HepG2 (cell line): ENCODE data around the gene WSCD1. TPM values are rescaled to one million over a fixed set of nuclear protein-coding genes. Genes with fewer than 3 reads are reported as not detected.

Experiments
- ATAC-seq: fragments of 200-7000 bp; cut with Tn5 transposase; 3 replicates; pipeline ENCODE4 v1.9.1; 2020; ENCODE audit warnings: mild to moderate bottlenecking, moderate library complexity
- BruUV-seq: library from RNA; stranded (reverse); fragments of 400-500 nt; replicated peaks from 2 replicates; lab custom pipeline; 2021; lab: Mats Ljungman, UMichigan
- CTCF ChIA-PET: fragments of 300-600 bp; formaldehyde crosslinking; extraction: SDS; loops from one replicate; lab custom pipeline; 2021; ENCODE audit warnings: low total read pairs, inconsistent platforms, low intra/inter-chr PET ratio; lab: Yijun Ruan, JAX
- POLR2A ChIA-PET: fragments of 350-600 bp; sonication (Branson Sonifier 250); formaldehyde crosslinking; loops from one replicate; lab custom pipeline; 2020; ENCODE audit warnings: antibody characterized with exemption, inconsistent platforms; lab: Yijun Ruan, JAX
- DNase-seq: peaks from one replicate; pipeline ENCODE4 v3.0.0-alpha.2; 2015; ENCODE audit warnings: low spot score
- FAIRE-seq: peaks from 3 replicates; lab custom pipeline; 2011; peaks lifted over from hg19 to GRCh38; lab: Jason Lieb, UNC
- H2AFZ ChIP-seq: one replicate; pipeline ENCODE4 v1.6.1; 2011; ENCODE audit warnings: low read length, inconsistent platforms
- H3K27ac ChIP-seq: fragments of 300-600 bp; 3 replicates; pipeline ENCODE4 v1.8.0; 2011; ENCODE audit warnings: mixed run types, mild to moderate bottlenecking, mixed read lengths, low read length, inconsistent platforms; ENCODE audit not compliant: insufficient read depth; ENCODE audit errors: extremely low read length
- H3K27me3 ChIP-seq, 2 experiments: fragments of 200-600 bp in 1 of 2; 2 replicates in 1 of 2; 3 replicates in 1 of 2; pipeline versions ENCODE4 v1.6.0 to v1.8.0; 2011; ENCODE audit warnings: low read length in 2 of 2, mild to moderate bottlenecking in 2 of 2, moderate library complexity in 2 of 2, inconsistent platforms in 1 of 2; ENCODE audit not compliant: insufficient read depth in 2 of 2, control insufficient read depth in 1 of 2
- H3K36me3 ChIP-seq, 2 experiments: fragments of 200-600 bp in 1 of 2; replicated peaks in 1 of 2; 2 replicates in 1 of 2; 3 replicates in 1 of 2; pipeline versions ENCODE4 v1.5.1 to v1.8.0; 2011; ENCODE audit warnings: low read length in 2 of 2, inconsistent platforms in 1 of 2; ENCODE audit not compliant: insufficient read depth in 2 of 2, control insufficient read depth in 1 of 2
- H3K4me1 ChIP-seq: 2 replicates; pipeline ENCODE4 v1.5.1; 2012; ENCODE audit warnings: low read length, inconsistent platforms; ENCODE audit not compliant: insufficient read depth
- H3K4me2 ChIP-seq: 2 replicates; pipeline ENCODE4 v1.6.0; 2011; ENCODE audit warnings: low read depth, low read length, inconsistent platforms
- H3K4me3 ChIP-seq, 3 experiments: fragments of 200-600 bp in 1 of 3; sonication (generic), shearing (Covaris generic) in 1 of 3; replicated peaks in 1 of 3; 2 replicates each; pipeline ENCODE4 v1.5.1; 2011 to 2016; ENCODE audit warnings: low read length in 3 of 3, inconsistent platforms in 2 of 3, low read depth in 2 of 3, mild to moderate bottlenecking in 2 of 3, control low read depth in 1 of 3, mixed read lengths in 1 of 3; ENCODE audit not compliant: insufficient read depth in 1 of 3
- H3K79me2 ChIP-seq: one replicate; pipeline ENCODE4 v1.6.1; 2011; ENCODE audit warnings: low read length, inconsistent platforms; ENCODE audit not compliant: insufficient read depth
- H3K9ac ChIP-seq: 2 replicates; pipeline ENCODE4 v1.6.0; 2011; ENCODE audit warnings: mild to moderate bottlenecking, low read depth, low read length, inconsistent platforms; ENCODE audit not compliant: insufficient read depth
- H3K9me3 ChIP-seq: 2 replicates; pipeline ENCODE4 v1.5.1; 2012; ENCODE audit warnings: mild to moderate bottlenecking, low read length
- H4K20me1 ChIP-seq: 2 replicates; pipeline ENCODE4 v1.6.0; 2011; ENCODE audit warnings: inconsistent platforms, mild to moderate bottlenecking, low read length, moderate library complexity; ENCODE audit not compliant: insufficient read depth
- CENPBD1 ChIP-seq: sonication (generic); formaldehyde crosslinking; IDR thresholded peaks from 2 replicates; pipeline ENCODE4 v1.8.0; 2022; ENCODE audit warnings: missing genetic modification reagents, low read depth, mild to moderate bottlenecking, borderline replicate concordance
- E2F1 ChIP-seq: sonication (generic); formaldehyde crosslinking; IDR thresholded peaks from 2 replicates; pipeline ENCODE4 v1.5.0; 2020; ENCODE audit warnings: missing genetic modification reagents
- NONO ChIP-seq, 2 experiments: fragments of 450-650 bp in 1 of 2; sonication (generic) in 1 of 2; formaldehyde crosslinking in 1 of 2; IDR thresholded peaks in 1 of 2; conservative IDR thresholded peaks in 1 of 2; 2 replicates each; pipeline versions ENCODE4 v1.6.1 to v1.8.0; 2017 to 2022; ENCODE audit warnings: mild to moderate bottlenecking in 1 of 2, missing genetic modification reagents in 1 of 2, moderate library complexity in 1 of 2
- SRF ChIP-seq: IDR thresholded peaks from 2 replicates; pipeline ENCODE4 v1.6.1; 2011; ENCODE audit warnings: mild to moderate bottlenecking, low read depth, low read length, moderate library complexity
- TGIF2 ChIP-seq: IDR thresholded peaks from 2 replicates; pipeline ENCODE4 v1.6.1; 2016; ENCODE audit warnings: control low read depth, missing compliant biosample characterization
- ZFP36L1 ChIP-seq: sonication (generic); formaldehyde crosslinking; IDR thresholded peaks from 2 replicates; pipeline ENCODE4 v1.8.0; 2022; ENCODE audit warnings: mild to moderate bottlenecking, missing genetic modification reagents, moderate library complexity
- ZNF354B ChIP-seq: sonication (generic); formaldehyde crosslinking; IDR thresholded peaks from 2 replicates; pipeline ENCODE4 v1.8.0; 2022; ENCODE audit warnings: mild to moderate bottlenecking, missing genetic modification reagents
- ZNF530 ChIP-seq: sonication (generic); formaldehyde crosslinking; IDR thresholded peaks from 2 replicates; pipeline ENCODE4 v1.5.0; 2020; ENCODE audit warnings: low read depth, mild to moderate bottlenecking, missing genetic modification reagents
- ZNF775 ChIP-seq: sonication (generic); formaldehyde crosslinking; IDR thresholded peaks from 2 replicates; pipeline ENCODE4 v1.4.0; 2020; ENCODE audit warnings: missing genetic modification reagents, mild to moderate bottlenecking, moderate library complexity, borderline replicate concordance
- WGBS: methylation state at CpG from one replicate; pipeline ENCODE4 v1.1.6; 2017; ENCODE audit warnings: low lambda C conversion rate; 5-methylcytosine and 5-hydroxymethylcytosine counted together
- in situ Hi-C: cut with HindIII; loops from 2 replicates; pipeline ENCODE4 v1.10.0; 2017; ENCODE audit warnings: low pct_unique_long_range_greater_than_20kb; ENCODE audit not compliant: extremely low pct_ligation_motif_present
- intact Hi-C: fragments of 100-400 bp; cut with micrococcal nuclease; formaldehyde crosslinking; loops from one replicate; pipeline ENCODE4 v1.10.0; 2022; ENCODE audit not compliant: unreplicated experiment
- polyA plus RNA-seq, 8 experiments: library from polyadenylated mRNA; depleted of rRNA in 3 of 8; stranded (reverse) in 7 of 8; unstranded in 1 of 8; fragments of >200 nt; fragmentation: Illumina TruSeq in 4 of 8; extraction: Trizol in 4 of 8; gene quantifications; 2 replicates each; pipeline versions ENCODE4 v1.2.1 to v1.2.3, GENCODE V29; 2011 to 2016; ENCODE audit warnings: low read depth in 4 of 8, missing spikeins in 1 of 8, mixed read lengths in 1 of 8; ENCODE audit not compliant: insufficient read depth in 1 of 8
- total RNA-seq, 5 experiments: library from RNA; depleted of rRNA; stranded (reverse); fragments of >200 nt; fragmentation: Illumina TruSeq; extraction: Trizol; gene quantifications; 2 replicates each; pipeline ENCODE4 v1.2.3, GENCODE V29; 2016; ENCODE audit warnings: low read depth in 1 of 5
- TF ChIP-seq, protein P1 (sequence below): sonication (generic); formaldehyde crosslinking; conservative IDR thresholded peaks from 2 replicates; pipeline ENCODE4 v1.8.0; 2022; ENCODE audit warnings: low read depth, missing genetic modification reagents
- TF ChIP-seq, protein P2 (sequence below): sonication (generic); formaldehyde crosslinking; IDR thresholded peaks from 2 replicates; pipeline ENCODE4 v1.4.0; 2020; ENCODE audit warnings: missing genetic modification reagents
- TF ChIP-seq, protein P3 (sequence below): sonication (generic); formaldehyde crosslinking; IDR thresholded peaks from 2 replicates; pipeline ENCODE4 v1.4.0; 2020; ENCODE audit warnings: missing genetic modification reagents
- TF ChIP-seq, protein P4 (sequence below): sonication (generic); formaldehyde crosslinking; IDR thresholded peaks from 2 replicates; pipeline ENCODE4 v1.9.0; 2021; ENCODE audit warnings: missing genetic modification reagents, borderline replicate concordance

The WSCD1 gene
- total and polyA plus RNA-seq, 2 of the 13 experiments (the other 11 are each of a cell fraction or from before 2014, with no cell fraction given) = 0.24 to 2.7 TPM

DNA sequence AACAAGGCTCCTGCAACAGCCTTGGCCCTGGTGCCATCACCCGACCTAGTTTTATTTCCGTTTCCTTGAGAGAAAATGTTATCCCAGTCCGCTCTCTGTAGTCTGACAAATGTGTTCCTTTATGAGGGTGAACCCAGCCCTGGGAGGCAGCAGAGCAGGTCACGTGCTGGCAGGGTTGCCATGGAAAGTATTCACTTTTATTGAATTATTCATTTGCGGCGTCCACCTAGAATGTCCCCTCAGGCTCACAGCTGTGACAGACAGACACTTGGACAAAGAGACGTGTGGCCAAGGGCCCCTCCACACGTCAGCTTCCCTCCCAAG, 90.0 kb downstream of the WSCD1 start:
- BruUV-seq = no TSS peak
- in situ Hi-C loops (no loop called here), intact Hi-C loops (no loop called here)
- ChIA-PET CTCF (no interaction called here), POLR2A (no interaction called here)
- Histone ChIP-seq H3K27me3 (peaks cover 4 to 51% of the 10 kb centered on the region in 2 experiments; a peak in 4 of 5 replicates), H3K9me3 (no peaks in the 10 kb centered on the region), H2AFZ (no peak overlapping the region), H3K4me3 (no peak overlapping the region), H3K36me3 (no peaks in the 10 kb centered on the region), H4K20me1 (no peaks in the 10 kb centered on the region), H3K27ac (no peak overlapping the region), H3K9ac (no peak overlapping the region), H3K4me2 (no peak overlapping the region), H3K4me1 (no peaks in the 10 kb centered on the region), H3K79me2 (no peaks in the 10 kb centered on the region)
- TF ChIP-seq CENPBD1 (no peak), ZNF775 (CRISPR knock-in tag) (no peak), SRF (no peak), ZNF354B (CRISPR knock-in tag) (no peak), ZFP36L1 (CRISPR knock-in tag) (no peak), E2F1 (CRISPR knock-in tag) (no peak), TGIF2 (no peak), NONO (IDR thresholded peaks at IDR 0.05) (no peak), NONO (CRISPR knock-in tag; conservative IDR thresholded peaks at IDR 0.05) (no peak), ZNF530 (CRISPR knock-in tag) (no peak)
- TF ChIP-seq, protein P1, sequence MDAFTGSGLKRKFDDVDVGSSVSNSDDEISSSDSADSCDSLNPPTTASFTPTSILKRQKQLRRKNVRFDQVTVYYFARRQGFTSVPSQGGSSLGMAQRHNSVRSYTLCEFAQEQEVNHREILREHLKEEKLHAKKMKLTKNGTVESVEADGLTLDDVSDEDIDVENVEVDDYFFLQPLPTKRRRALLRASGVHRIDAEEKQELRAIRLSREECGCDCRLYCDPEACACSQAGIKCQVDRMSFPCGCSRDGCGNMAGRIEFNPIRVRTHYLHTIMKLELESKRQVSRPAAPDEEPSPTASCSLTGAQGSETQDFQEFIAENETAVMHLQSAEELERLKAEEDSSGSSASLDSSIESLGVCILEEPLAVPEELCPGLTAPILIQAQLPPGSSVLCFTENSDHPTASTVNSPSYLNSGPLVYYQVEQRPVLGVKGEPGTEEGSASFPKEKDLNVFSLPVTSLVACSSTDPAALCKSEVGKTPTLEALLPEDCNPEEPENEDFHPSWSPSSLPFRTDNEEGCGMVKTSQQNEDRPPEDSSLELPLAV (CRISPR knock-in tag) = no peak
- TF ChIP-seq, protein P2, sequence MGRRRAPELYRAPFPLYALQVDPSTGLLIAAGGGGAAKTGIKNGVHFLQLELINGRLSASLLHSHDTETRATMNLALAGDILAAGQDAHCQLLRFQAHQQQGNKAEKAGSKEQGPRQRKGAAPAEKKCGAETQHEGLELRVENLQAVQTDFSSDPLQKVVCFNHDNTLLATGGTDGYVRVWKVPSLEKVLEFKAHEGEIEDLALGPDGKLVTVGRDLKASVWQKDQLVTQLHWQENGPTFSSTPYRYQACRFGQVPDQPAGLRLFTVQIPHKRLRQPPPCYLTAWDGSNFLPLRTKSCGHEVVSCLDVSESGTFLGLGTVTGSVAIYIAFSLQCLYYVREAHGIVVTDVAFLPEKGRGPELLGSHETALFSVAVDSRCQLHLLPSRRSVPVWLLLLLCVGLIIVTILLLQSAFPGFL (CRISPR knock-in tag) = no peak
- TF ChIP-seq, protein P3, sequence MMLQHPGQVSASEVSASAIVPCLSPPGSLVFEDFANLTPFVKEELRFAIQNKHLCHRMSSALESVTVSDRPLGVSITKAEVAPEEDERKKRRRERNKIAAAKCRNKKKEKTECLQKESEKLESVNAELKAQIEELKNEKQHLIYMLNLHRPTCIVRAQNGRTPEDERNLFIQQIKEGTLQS (CRISPR knock-in tag) = no peak
- TF ChIP-seq, protein P4, sequence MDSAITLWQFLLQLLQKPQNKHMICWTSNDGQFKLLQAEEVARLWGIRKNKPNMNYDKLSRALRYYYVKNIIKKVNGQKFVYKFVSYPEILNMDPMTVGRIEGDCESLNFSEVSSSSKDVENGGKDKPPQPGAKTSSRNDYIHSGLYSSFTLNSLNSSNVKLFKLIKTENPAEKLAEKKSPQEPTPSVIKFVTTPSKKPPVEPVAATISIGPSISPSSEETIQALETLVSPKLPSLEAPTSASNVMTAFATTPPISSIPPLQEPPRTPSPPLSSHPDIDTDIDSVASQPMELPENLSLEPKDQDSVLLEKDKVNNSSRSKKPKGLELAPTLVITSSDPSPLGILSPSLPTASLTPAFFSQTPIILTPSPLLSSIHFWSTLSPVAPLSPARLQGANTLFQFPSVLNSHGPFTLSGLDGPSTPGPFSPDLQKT (CRISPR knock-in tag) = no peak
- FAIRE-seq = no peak
- no peak for ATAC-seq
- DNase-seq = no peak
- WGBS = 36% methylated on average over 8 of the region's 8 CpGs
